ENCODE results near the gene HAND1.

HAND1 gene

DNA sequence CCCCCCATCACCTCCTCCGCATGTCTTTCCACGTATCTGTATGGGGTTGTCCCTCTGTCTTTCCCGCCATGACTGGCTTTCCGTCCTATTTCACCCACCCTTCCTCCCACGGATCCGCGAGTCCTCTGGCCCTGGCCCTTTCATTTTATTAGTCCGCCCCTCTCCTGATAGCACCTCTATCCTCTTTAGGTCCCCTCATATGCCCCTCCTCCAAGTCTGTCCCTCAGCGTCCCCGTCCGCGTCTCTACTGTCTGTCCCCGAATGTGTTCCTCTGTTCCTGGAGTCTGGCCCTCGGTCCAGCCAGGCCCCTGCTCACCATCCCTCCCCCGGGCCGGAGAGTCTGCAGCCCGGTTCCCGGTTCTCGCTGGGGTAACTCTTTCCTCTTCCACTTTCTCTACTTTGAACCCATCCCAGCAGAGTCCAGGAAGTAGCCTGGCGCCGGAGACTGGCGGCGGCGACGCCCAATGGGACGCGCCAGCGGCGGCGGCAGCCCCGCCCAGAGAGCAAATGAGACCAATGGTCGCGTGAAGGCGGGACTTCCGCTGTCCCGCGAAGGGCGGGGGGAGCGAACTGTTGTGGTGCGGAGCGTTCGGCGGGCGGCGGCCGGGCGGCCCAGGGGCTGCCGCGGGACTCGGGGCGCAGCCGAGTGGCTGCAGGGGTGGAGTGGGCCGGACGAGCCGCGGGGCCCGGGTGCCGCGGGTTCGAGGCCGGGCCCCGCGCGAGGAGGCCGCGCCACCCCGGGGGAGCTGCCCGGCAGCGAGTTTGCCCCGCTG is 32.4 kb downstream of the HAND1 start, which contains the start of gene SAP30L:
Gene SAP30L (plus strand): TSS at position 576 of the 773 bp plus-strand sequence. CDS start 608 bp downstream, outside the sequence.
- TF ChIP-seq, protein P1, sequence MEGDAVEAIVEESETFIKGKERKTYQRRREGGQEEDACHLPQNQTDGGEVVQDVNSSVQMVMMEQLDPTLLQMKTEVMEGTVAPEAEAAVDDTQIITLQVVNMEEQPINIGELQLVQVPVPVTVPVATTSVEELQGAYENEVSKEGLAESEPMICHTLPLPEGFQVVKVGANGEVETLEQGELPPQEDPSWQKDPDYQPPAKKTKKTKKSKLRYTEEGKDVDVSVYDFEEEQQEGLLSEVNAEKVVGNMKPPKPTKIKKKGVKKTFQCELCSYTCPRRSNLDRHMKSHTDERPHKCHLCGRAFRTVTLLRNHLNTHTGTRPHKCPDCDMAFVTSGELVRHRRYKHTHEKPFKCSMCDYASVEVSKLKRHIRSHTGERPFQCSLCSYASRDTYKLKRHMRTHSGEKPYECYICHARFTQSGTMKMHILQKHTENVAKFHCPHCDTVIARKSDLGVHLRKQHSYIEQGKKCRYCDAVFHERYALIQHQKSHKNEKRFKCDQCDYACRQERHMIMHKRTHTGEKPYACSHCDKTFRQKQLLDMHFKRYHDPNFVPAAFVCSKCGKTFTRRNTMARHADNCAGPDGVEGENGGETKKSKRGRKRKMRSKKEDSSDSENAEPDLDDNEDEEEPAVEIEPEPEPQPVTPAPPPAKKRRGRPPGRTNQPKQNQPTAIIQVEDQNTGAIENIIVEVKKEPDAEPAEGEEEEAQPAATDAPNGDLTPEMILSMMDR (IDR thresholded peaks at IDR 0.05) = no peak
- peak within 1 kb of the TSS; percentile 73 to 93 for H3K27ac ChIP-seq
- peak; percentile 98 for DNase-seq (ENCODE audit: low spot score)
- peak within 1 kb of the TSS; percentile 99 for H3K4me3 ChIP-seq

DNA sequence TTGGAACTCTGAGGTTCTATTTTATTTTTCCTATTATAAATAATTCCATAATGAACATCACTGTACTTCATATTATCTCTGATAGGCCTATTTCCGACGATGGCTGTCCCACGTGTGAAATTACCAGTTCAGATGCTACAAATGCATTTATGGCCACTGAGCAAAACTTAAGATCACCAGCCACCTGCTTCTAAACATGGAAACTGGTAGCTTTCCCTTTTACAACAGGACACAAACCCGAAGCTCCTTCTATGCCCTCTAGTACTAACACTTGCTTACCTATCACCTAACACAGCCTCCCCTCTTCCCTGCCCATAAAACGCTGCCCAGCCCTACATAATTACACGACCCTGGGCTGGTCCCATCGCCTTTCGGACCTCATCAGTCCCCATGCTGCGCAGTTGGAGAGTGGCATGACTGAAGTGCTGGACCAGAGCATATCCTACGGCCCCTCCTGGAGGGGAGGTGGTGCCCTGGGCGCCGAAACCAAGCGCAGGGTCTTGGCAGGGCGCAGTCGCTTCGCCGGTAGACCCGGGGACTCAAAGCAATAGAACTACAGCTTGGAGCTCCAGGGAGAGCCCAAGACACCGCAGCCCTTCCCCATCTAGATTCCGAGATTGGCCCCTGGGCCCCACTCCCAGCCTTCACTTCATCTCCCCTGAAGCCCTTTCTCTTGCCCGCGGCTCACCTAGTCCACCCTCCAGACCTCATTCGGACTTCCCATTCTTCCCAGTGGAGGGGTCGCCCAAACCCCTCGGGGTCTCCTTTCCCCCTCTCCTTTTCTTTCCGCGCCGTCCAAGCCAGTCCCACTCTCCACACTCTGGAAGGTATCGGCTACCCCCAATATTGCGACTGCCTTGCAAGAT is 33.2 kb downstream of the HAND1 start:
- Histone ChIP-seq H3K27ac (peak overlapping the region in 1 of 2 donors; percentile 93), H3K4me3 (peak overlapping the region; percentile 99)
- DNase-seq (ENCODE audit: low spot score) = peak; percentile 75
- TF ChIP-seq, protein P1 (IDR thresholded peaks at IDR 0.05) = no peak

DNA sequence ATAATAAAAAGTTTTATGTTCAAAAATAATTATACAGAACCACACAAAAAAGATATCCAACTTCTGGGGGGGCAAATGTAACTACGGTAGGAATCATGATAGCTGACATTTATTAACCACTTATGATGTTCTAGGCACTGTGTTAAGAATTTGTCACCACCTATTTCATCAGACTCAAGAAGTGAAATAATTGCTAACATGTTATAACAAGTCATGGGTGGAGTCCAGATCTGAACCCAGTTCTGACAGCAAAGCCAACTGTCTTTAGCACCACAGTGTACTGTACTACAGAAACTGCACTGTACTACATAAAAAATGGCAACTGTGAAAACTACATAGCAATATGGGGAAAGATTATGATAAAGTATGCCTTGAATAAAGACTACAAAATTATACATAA is 35.2 kb downstream of the HAND1 start:
- TF ChIP-seq, protein P1 (IDR thresholded peaks at IDR 0.05) = no peak
- no peak overlapping the region for H3K27ac ChIP-seq
- DNase-seq (ENCODE audit: low spot score) = no peak
- H3K4me3 ChIP-seq = no peak overlapping the region

DNA sequence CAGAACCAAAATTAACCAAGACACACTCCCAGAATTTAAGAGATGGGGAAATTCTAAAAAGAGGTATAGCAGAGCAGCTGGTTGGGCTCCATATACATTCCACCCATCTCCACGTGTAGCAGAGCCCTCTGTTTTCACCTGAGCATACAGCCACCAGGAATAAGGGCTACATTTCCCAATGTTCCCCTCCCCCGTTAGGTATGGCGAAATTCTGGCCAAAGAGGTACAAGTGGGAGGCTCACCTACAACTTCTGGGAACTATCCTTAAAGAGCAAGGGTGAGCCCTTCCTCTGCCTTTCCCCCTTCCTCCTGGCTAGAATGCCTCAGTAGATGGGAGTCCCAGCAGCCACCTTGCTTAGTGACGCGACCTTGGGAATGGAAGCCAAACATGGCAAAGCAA is 37.5 kb downstream of the HAND1 start:
- TF ChIP-seq, protein P1 (IDR thresholded peaks at IDR 0.05) = no peak
- Histone ChIP-seq H3K4me3 (no peak overlapping the region), H3K27ac (no peak overlapping the region)
- no peak for DNase-seq (ENCODE audit: low spot score)

DNA sequence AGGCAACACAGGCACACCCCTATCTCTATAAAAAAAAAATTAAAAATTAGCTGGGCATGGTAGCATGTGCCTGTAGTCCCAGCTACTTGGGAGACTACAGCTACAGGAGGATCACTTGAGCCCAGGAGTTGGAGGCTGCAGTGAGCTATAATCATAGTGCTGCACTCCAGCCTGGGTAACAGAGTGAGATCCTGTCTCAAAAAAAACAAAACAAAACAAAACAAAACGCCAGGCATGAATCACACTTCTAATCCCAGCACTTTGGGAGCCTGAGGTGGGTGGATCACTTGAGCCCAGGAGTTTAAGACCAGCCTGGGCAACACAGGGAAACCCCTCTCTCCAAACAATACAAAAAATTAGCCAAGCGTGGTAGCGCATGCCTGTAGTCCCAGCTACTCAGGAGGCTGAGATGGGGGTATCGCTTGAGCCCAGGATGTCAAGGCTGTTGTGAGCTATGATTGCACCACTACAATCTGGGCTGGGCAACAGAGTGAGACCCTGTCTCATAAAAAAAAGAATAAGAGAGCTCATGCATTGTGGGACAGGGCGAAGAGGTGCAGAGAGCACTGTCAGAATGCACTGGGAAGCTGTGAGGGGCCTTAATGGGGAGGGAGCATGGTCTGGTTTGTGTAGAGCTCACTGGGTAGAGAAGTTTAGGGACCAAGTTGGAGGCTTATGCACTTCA is 40.6 kb downstream of the HAND1 start:
- H3K27ac ChIP-seq = no peak overlapping the region
- DNase-seq (ENCODE audit: low spot score) = no peak
- TF ChIP-seq, protein P1 (IDR thresholded peaks at IDR 0.05) = no peak
- H3K4me3 ChIP-seq = no peak overlapping the region

DNA sequence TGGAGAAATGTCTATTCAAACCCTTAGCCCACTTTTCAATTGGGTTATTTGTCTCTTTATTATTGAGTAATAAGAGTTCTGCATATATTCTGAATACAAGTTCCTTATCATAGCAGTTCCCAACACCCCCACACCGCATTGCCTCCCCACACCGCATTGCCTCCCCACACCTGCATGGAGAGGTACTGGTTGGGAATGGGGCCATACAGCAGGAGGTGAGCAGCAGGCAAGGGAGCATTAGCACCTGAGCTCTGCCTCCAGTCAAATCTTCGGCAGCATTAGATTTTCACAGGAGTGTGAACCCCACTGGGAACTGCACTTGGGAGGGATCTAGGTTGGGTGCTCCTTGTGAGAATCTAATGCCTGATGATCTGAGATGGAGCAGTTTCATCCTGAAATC is 42.8 kb downstream of the HAND1 start:
- TF ChIP-seq, protein P1 (IDR thresholded peaks at IDR 0.05) = no peak
- no peak overlapping the region for H3K4me3 ChIP-seq
- DNase-seq (ENCODE audit: low spot score) = no peak
- no peak overlapping the region for H3K27ac ChIP-seq

All from coronary artery (tissue), 2 donors.